ENCODE measurements around the gene PPIL6.
"Not testable (repeated sequence)": the region's sequence is repeated elsewhere in the genome, so short reads cannot be mapped to it uniquely, and the experiment has no call there.

The PPIL6 gene

DNA sequence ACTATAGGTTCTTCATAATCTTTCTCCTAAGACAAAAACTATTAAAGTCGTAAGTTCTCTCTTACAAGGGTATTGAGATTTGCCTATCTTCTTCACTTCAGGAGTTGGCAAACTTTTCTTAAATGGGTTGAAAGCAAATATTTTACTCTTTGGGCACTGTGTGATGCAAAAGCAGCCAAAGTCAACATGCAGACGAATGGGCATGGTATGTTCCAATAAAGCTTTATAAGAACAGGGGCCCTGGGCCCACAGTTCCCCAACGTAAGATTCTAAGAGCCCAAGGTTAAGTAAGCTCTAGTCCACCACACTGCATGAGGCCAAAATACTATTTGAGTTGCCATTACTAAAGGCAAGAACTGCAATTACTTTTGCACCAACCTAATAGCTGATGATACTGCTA is 69.6 kb downstream of the PPIL6 start:
- Histone ChIP-seq H3K4me1 (ENCODE audit: control insufficient read depth, low read length) (no peaks in the 10 kb centered on the region), H3K79me2 (ENCODE audit: control insufficient read depth, low read length) (peaks cover 11% of the 10 kb centered on the region), H3K36me3 (ENCODE audit: control insufficient read depth, low read length) (peaks cover 98% of the 10 kb centered on the region), H3K27me3 (ENCODE audit: control insufficient read depth, low read length) (no peaks in the 10 kb centered on the region), H3K4me2 (ENCODE audit: low read length) (no peak overlapping the region), H3F3A (ENCODE audit: control insufficient read depth, insufficient read depth) (peaks cover 4% of the 10 kb centered on the region; the same call in 1 of the 2 replicates), H3K9me2 (replicated peaks; ENCODE audit: control insufficient read depth, low read length) (no peaks in the 10 kb centered on the region), H3K4me3 (ENCODE audit: low read length) (no peak overlapping the region), H3K9me3 (ENCODE audit: control insufficient read depth, insufficient read depth, low read length) (no peaks in the 10 kb centered on the region), H4K20me1 (ENCODE audit: control insufficient read depth, insufficient read depth, low read depth, low read length) (no peaks in the 10 kb centered on the region), H3K27ac (ENCODE audit: low read depth, low read length) (no peak overlapping the region)
- no peak for TF ChIP-seq EZH2phosphoT487 (IDR thresholded peaks at IDR 0.05; ENCODE audit: borderline replicate concordance, low read length)
- TF ChIP-seq, protein P1, sequence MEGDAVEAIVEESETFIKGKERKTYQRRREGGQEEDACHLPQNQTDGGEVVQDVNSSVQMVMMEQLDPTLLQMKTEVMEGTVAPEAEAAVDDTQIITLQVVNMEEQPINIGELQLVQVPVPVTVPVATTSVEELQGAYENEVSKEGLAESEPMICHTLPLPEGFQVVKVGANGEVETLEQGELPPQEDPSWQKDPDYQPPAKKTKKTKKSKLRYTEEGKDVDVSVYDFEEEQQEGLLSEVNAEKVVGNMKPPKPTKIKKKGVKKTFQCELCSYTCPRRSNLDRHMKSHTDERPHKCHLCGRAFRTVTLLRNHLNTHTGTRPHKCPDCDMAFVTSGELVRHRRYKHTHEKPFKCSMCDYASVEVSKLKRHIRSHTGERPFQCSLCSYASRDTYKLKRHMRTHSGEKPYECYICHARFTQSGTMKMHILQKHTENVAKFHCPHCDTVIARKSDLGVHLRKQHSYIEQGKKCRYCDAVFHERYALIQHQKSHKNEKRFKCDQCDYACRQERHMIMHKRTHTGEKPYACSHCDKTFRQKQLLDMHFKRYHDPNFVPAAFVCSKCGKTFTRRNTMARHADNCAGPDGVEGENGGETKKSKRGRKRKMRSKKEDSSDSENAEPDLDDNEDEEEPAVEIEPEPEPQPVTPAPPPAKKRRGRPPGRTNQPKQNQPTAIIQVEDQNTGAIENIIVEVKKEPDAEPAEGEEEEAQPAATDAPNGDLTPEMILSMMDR (IDR thresholded peaks at IDR 0.05; ENCODE audit: low read depth, low read length, poor library complexity, severe bottlenecking): no peak

DNA sequence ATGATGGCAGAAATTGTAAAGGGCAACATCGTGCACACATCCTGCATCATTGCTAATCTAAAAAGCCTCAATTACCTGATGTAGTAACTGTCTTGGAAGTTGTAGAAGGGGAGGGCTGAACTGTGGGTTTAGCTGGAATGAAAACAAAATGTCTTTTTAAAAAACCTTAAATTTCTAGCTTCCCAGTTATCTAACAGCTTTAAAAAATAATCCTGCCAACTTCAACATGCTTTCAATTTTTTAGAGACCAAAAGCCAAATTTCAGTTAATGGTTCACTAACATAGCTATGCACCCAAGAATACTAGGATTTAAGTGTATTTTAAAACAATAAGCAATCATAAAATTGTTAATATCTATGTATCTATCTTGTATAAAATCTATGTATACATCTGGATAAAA is 70.1 kb downstream of the PPIL6 start:
- Histone ChIP-seq H3K4me2 (ENCODE audit: low read length) (no peak overlapping the region), H3K27me3 (ENCODE audit: control insufficient read depth, low read length) (no peaks in the 10 kb centered on the region), H4K20me1 (ENCODE audit: control insufficient read depth, insufficient read depth, low read depth, low read length) (no peaks in the 10 kb centered on the region), H3K27ac (ENCODE audit: low read depth, low read length) (no peak overlapping the region), H3K9me3 (ENCODE audit: control insufficient read depth, insufficient read depth, low read length) (no peaks in the 10 kb centered on the region), H3K9me2 (replicated peaks; ENCODE audit: control insufficient read depth, low read length) (no peaks in the 10 kb centered on the region), H3F3A (ENCODE audit: control insufficient read depth, insufficient read depth) (peaks cover 4% of the 10 kb centered on the region; the same call in 1 of the 2 replicates), H3K36me3 (ENCODE audit: control insufficient read depth, low read length) (peaks cover 98% of the 10 kb centered on the region), H3K79me2 (ENCODE audit: control insufficient read depth, low read length) (peaks cover 11% of the 10 kb centered on the region), H3K4me3 (ENCODE audit: low read length) (no peak overlapping the region), H3K4me1 (ENCODE audit: control insufficient read depth, low read length) (no peaks in the 10 kb centered on the region)
- no peak for TF ChIP-seq EZH2phosphoT487 (IDR thresholded peaks at IDR 0.05; ENCODE audit: borderline replicate concordance, low read length)
- TF ChIP-seq, protein P1 (IDR thresholded peaks at IDR 0.05; ENCODE audit: low read depth, low read length, poor library complexity, severe bottlenecking): no peak

DNA sequence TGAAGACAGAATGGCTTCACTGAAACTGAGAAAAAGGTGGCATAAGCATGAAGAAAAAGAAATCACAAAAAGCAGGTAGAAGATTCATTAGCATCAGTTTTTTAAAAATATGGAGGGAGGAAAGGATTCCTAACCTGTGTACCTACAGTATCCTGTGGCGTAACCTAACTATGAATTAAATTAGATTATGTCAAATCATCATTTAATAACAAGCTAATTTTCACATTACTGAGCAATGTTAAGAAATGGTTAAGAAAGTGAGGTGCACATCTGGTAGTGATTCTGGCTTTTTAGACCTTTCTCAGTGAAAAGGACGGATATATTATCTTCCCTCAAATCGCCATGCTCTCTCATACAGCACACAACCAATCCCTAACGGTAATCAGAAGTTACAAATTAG is 70.7 kb downstream of the PPIL6 start:
- peaks cover 4% of the 10 kb centered on the region; the same call in 1 of the 2 replicates for H3F3A ChIP-seq (ENCODE audit: control insufficient read depth, insufficient read depth)
- no peak overlapping the region for H3K27ac ChIP-seq (ENCODE audit: low read depth, low read length)
- H3K27me3 ChIP-seq (ENCODE audit: control insufficient read depth, low read length): no peaks in the 10 kb centered on the region
- H3K4me1 ChIP-seq (ENCODE audit: control insufficient read depth, low read length): no peaks in the 10 kb centered on the region
- no peak overlapping the region for H3K4me3 ChIP-seq (ENCODE audit: low read length)
- H3K4me2 ChIP-seq (ENCODE audit: low read length): no peak overlapping the region
- no peaks in the 10 kb centered on the region for H4K20me1 ChIP-seq (ENCODE audit: control insufficient read depth, insufficient read depth, low read depth, low read length)
- H3K36me3 ChIP-seq (ENCODE audit: control insufficient read depth, low read length): peaks cover 97% of the 10 kb centered on the region
- H3K9me3 ChIP-seq (ENCODE audit: control insufficient read depth, insufficient read depth, low read length): no peaks in the 10 kb centered on the region
- no peaks in the 10 kb centered on the region for H3K9me2 ChIP-seq (replicated peaks; ENCODE audit: control insufficient read depth, low read length)
- no peak for TF ChIP-seq EZH2phosphoT487 (IDR thresholded peaks at IDR 0.05; ENCODE audit: borderline replicate concordance, low read length)
- peaks cover 11% of the 10 kb centered on the region for H3K79me2 ChIP-seq (ENCODE audit: control insufficient read depth, low read length)

DNA sequence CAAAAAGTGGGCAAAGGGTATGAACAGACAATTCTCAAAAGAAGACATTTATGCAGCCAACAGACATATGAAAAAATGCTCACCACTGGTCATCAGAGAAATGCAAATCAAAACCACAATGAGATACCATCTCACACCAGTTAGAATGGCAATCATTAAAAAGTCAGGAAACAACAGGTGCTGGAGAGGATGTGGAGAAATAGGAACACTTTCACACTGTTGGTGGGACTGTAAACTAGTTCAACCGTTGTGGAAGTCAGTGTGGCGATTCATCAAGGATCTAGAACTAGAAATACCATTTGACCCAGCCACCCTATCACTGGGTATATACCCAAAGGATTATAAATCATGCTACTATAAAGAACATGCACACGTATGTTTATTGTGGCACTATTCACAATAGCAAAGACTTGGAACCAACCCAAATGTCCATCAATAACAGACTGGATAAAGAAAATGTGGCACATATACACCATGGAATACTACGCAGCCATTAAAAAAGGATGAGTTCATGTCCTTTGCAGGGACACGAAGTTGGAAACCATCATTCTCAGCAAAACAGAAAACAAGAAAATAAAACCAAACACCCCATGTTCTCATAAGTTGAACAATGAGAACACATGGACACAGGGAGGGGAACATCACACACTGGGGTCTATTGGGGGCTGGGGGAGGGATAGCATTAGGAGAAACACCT is 75.9 kb downstream of the PPIL6 start:
- not testable (repeated sequence) for H3K9me3 ChIP-seq (ENCODE audit: control insufficient read depth, insufficient read depth, low read length); H3K9me2 ChIP-seq (replicated peaks; ENCODE audit: control insufficient read depth, low read length); H4K20me1 ChIP-seq (ENCODE audit: control insufficient read depth, insufficient read depth, low read depth, low read length); H3K27ac ChIP-seq (ENCODE audit: low read depth, low read length); H3F3A ChIP-seq (ENCODE audit: control insufficient read depth, insufficient read depth); H3K79me2 ChIP-seq (ENCODE audit: control insufficient read depth, low read length); H3K4me1 ChIP-seq (ENCODE audit: control insufficient read depth, low read length); H3K27me3 ChIP-seq (ENCODE audit: control insufficient read depth, low read length); H3K4me2 ChIP-seq (ENCODE audit: low read length); H3K4me3 ChIP-seq (ENCODE audit: low read length)
- peaks cover 77% of the 10 kb centered on the region for H3K36me3 ChIP-seq (ENCODE audit: control insufficient read depth, low read length)

Data from DOHH2 (cell line).